Measurements from ENCODE around the gene NBL1. TPM values are rescaled to one million over a fixed set of nuclear protein-coding genes. Genes with fewer than 3 reads are reported as not detected.

NBL1 gene
- total and polyA plus RNA-seq, 9 of the 15 experiments (the other 6 are each of a cell fraction or from before 2014, with no cell fraction given): 0.10 to 3.7 (median 1.8) TPM; not detected in 1

GRCh38 chr1:19696820-19697219, 52.7 kb downstream of the NBL1 start (continued):
- TF ChIP-seq ZNF263 (CRISPR knock-in tag; IDR thresholded peaks at IDR 0.05; ENCODE audit: borderline replicate concordance) (no peak), SMAD4 (CRISPR knock-in tag; conservative IDR thresholded peaks at IDR 0.05) (no peak)

- no peaks in the 10 kb centered on the region for H3K9me1 ChIP-seq (ENCODE audit: control insufficient read depth, insufficient read depth, low read length)
- H4K20me1 ChIP-seq (replicated peaks; ENCODE audit: control insufficient read depth, insufficient read depth, low read length): peaks cover 11% of the 10 kb centered on the region; the same call in 1 of the 2 replicates
- no peaks in the 10 kb centered on the region for H3K9me3 ChIP-seq (replicated peaks; ENCODE audit: control insufficient read depth, insufficient read depth, low read depth, low read length)
- H2AFZ ChIP-seq (ENCODE audit: low read depth, low read length): no peak overlapping the region
- in situ Hi-C loops (cut with MboI) (no loop called here), intact Hi-C loops (cut with micrococcal nuclease) (no loop called here)
- peaks cover 31 to 78% of the 10 kb centered on the region in 2 experiments for H3K27me3 ChIP-seq (ENCODE audit: control insufficient read depth in 2 of 2, insufficient read depth in 2 of 2, low read length in 2 of 2)
- ChIA-PET CTCF (ENCODE audit: low intra/inter-chr PET ratio) (no interaction called here), POLR2A (interaction anchor here (0.7 to 1.1 kb wide), 2 partner anchors 11 to 16 kb away, joined by 3 read pairs; no protein-coding TSS in a partner anchor)
- 7% methylated on average over 4 of the region's 4 CpGs for WGBS (ENCODE audit: insufficient coverage, low coverage, missing lambda C conversion rate)
- H3K4me1 ChIP-seq (replicated peaks in 1 of 2; ENCODE audit: control insufficient read depth in 2 of 2, insufficient read depth in 2 of 2, low read length in 2 of 2): no peaks in the 10 kb centered on the region
- no peaks in the 10 kb centered on the region for H3K79me2 ChIP-seq (ENCODE audit: control insufficient read depth, insufficient read depth, low read length)
- no peaks in the 10 kb centered on the region for H3K36me3 ChIP-seq (ENCODE audit: control insufficient read depth, insufficient read depth, low read length)
- H3K4me2 ChIP-seq (ENCODE audit: insufficient read depth, low read length): no peak overlapping the region
- TF ChIP-seq ZNF165 (CRISPR knock-in tag; IDR thresholded peaks at IDR 0.05; ENCODE audit: borderline replicate concordance) (no peak), ZBTB12 (CRISPR knock-in tag; IDR thresholded peaks at IDR 0.05) (no peak), ZNF445 (CRISPR knock-in tag; IDR thresholded peaks at IDR 0.05; ENCODE audit: low read depth) (no peak), HNRNPLL (IDR thresholded peaks at IDR 0.05; ENCODE audit: low read depth, low read length, poor library complexity, severe bottlenecking) (no peak), GATAD2A (IDR thresholded peaks at IDR 0.05) (no peak), VEZF1 (CRISPR knock-in tag; IDR thresholded peaks at IDR 0.05) (no peak)
- H3K9ac ChIP-seq (ENCODE audit: insufficient read depth in 1 of 2, low read depth in 2 of 2, low read length in 2 of 2): no peak overlapping the region
- FAIRE-seq (no peak), DNase-seq (ENCODE audit: extremely low read depth in 1 of 4, low spot score in 3 of 4) (no peak), ATAC-seq (no peak)
- H3K4me3 ChIP-seq: no peak overlapping the region
- no TSS peak for BruUV-seq (replicated peaks)
- no peak overlapping the region for H3K27ac ChIP-seq (ENCODE audit: extremely low read depth, low read depth, low read length)
Measured at GRCh38 chr1:19698181-19698580, 54.1 kb downstream of the NBL1 start.
